Esophagus squamous epithelium (tissue), 4 donors: Measurements from ENCODE around the gene DDX59.

Source experiments
- POLR2A ChIP-seq, 4 donors: fragments of 450-650 bp; IDR thresholded peaks; one replicate each; pipeline ENCODE4 v1.6.1; 2017; ENCODE audit warnings: antibody characterized with exemption in 4 of 4, mild to moderate bottlenecking in 4 of 4, moderate library complexity in 3 of 4
- TF ChIP-seq, protein P1 (sequence below), 6 experiments: fragments of 450-650 bp in 4 of 6; fragments of 200-600 bp in 2 of 6; sonication (generic) in 2 of 6; IDR thresholded peaks; one replicate each; pipeline ENCODE4 v1.5.1; 2016 to 2019; ENCODE audit warnings: antibody characterized with exemption in 6 of 6, mild to moderate bottlenecking in 4 of 6, moderate library complexity in 4 of 6

DNA sequence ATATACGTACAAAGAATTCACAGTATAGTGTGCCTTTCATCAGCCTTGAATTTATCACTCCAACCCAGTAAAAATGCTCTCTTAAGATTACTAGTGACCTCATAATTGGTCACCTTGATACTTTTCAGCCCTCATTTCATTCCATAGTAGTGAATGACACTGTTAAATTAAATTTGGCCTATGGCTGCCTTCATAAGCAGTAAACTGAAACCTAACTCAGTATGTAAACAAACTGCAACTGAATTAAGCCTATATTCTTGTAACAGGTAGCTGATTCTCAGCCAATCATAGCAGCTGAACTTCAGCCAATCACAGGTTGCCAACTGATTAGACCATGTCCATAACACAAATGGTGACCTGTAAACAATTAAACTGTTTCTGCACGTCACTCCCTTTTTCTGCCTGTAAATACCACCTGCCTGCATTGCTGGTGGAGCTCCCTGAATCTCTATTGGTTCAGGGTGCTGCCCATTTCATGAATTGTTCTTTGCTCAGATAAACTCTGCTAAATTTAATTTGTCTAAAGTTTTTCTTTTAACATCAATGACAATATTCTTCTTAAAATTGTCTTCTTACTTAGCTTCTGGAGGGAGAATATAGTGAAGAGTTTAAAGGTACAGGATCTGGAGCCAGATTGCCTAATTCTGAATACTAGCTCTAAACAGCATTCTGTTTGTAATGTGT, 44.9 kb upstream of the DDX59 start:
- TF ChIP-seq, protein P1, sequence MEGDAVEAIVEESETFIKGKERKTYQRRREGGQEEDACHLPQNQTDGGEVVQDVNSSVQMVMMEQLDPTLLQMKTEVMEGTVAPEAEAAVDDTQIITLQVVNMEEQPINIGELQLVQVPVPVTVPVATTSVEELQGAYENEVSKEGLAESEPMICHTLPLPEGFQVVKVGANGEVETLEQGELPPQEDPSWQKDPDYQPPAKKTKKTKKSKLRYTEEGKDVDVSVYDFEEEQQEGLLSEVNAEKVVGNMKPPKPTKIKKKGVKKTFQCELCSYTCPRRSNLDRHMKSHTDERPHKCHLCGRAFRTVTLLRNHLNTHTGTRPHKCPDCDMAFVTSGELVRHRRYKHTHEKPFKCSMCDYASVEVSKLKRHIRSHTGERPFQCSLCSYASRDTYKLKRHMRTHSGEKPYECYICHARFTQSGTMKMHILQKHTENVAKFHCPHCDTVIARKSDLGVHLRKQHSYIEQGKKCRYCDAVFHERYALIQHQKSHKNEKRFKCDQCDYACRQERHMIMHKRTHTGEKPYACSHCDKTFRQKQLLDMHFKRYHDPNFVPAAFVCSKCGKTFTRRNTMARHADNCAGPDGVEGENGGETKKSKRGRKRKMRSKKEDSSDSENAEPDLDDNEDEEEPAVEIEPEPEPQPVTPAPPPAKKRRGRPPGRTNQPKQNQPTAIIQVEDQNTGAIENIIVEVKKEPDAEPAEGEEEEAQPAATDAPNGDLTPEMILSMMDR (IDR thresholded peaks at IDR 0.05): no peak
- TF ChIP-seq POLR2A (IDR thresholded peaks at IDR 0.05): no peak
